ENCODE data around the gene GTPBP3.

Gene GTPBP3

GRCh38 chr19:17327654-17328516, 9.5 kb upstream of the GTPBP3 start:
- no peak for DNase-seq (ENCODE audit: low spot score)

GRCh38 chr19:17328517-17329365, 8.6 kb upstream of the GTPBP3 start:
- DNase-seq (ENCODE audit: low spot score) = no peak

- no peak for DNase-seq (ENCODE audit: low spot score)
Measured at GRCh38 chr19:17329366-17330261, 7.7 kb upstream of the GTPBP3 start.

GRCh38 chr19:17330262-17331044, 6.9 kb upstream of the GTPBP3 start:
- no peak for DNase-seq (ENCODE audit: low spot score)

GRCh38 chr19:17331045-17331558, 6.3 kb upstream of the GTPBP3 start:
- no peak for DNase-seq (ENCODE audit: low spot score)

GRCh38 chr19:17332360-17332676, 5.0 kb upstream of the GTPBP3 start:
- no peak for DNase-seq (ENCODE audit: low spot score)

GRCh38 chr19:17332677-17333581, 4.4 kb upstream of the GTPBP3 start:
- DNase-seq (ENCODE audit: low spot score) = no peak

- no peak for DNase-seq (ENCODE audit: low spot score)
Measured at GRCh38 chr19:17333611-17334413, 3.5 kb upstream of the GTPBP3 start.

- DNase-seq (ENCODE audit: low spot score) = peak; percentile 93
Measured at GRCh38 chr19:17334414-17335409, 2.6 kb upstream of the GTPBP3 start, which contains the start of gene ANO8. TSS of gene ANO8 (minus strand) at chr19:17334855. CDS start at chr19:17334670, 185 bp downstream.

GRCh38 chr19:17335575-17335974, 1.8 kb upstream of the GTPBP3 start:
- DNase-seq (ENCODE audit: low spot score) = no peak

- DNase-seq (ENCODE audit: low spot score) = no peak
Measured at GRCh38 chr19:17337675-17338432, 501 bp downstream of the GTPBP3 start.

GRCh38 chr19:17338433-17339078, 1.2 kb downstream of the GTPBP3 start:
- DNase-seq (ENCODE audit: low spot score) = no peak

GRCh38 chr19:17339088-17339741, 1.9 kb downstream of the GTPBP3 start:
- no peak for DNase-seq (ENCODE audit: low spot score)

- no peak for DNase-seq (ENCODE audit: low spot score)
Measured at GRCh38 chr19:17340302-17340870, 3.0 kb downstream of the GTPBP3 start.

GRCh38 chr19:17340871-17341357, 3.6 kb downstream of the GTPBP3 start:
- DNase-seq (ENCODE audit: low spot score) = no peak
